T-helper 1 cell treated with Interleukin-12 subunit alpha and Interleukin-12 subunit beta and Interleukin-4 antibody, amounts not matched to agents 30 ng/mL and 1 ng/mL, for 36 hours (primary cell): Measurements from ENCODE around the gene GLG1. TPM values are rescaled to one million over a fixed set of nuclear protein-coding genes. Genes with fewer than 3 reads are reported as not detected.

Experiments
- intact Hi-C: fragments of 100-400 bp; cut with micrococcal nuclease; formaldehyde crosslinking; loops from one replicate; pipeline ENCODE4 v1.15.1; 2024
- total RNA-seq: library from RNA; stranded (reverse); gene quantifications from 2 replicates; pipeline ENCODE4 v1.2.3, GENCODE V29; 2022

Gene GLG1
- total RNA-seq, 1 donor from 2014 or later, result 116 TPM

DNA sequence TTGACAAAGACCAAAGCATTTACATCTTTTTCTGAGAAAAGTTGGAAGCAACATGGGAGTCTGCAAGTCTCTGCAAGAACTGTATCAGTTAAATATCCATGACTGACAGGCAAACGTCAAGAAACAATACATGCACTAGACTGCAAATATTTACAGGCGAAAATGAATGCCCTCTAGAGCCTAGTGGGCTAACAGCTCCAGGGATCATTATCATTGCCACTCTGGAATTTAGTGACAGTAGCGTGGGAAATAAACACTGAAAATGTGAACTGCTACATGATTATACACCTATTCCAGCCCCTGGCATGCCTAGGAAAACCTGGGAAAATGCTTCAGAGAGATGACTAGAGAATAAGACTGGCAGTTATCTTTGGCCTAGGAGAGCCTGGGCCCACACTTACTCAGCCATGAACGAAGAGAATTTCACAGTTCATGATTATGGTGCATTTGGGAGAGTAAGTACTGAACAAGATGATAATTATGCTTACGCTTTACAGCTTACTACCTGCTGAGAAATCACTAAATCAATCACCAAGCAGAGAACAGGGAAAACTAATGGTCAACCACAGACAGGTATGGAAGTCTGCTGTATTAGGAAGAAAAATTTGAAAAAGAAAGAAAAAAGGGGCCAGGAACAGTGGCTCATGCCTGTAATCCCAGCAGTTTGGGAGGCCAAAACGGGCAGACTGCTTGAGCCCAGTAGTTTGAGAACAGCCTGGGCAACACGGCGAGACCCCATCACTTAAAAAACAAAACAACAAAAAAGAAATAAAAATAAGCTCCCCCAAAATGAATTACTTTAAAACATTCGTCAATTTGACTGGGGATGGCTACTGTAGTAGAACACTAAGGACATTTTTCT is 119.0 kb downstream of the GLG1 start:
- intact Hi-C loops, result no loop called here

DNA sequence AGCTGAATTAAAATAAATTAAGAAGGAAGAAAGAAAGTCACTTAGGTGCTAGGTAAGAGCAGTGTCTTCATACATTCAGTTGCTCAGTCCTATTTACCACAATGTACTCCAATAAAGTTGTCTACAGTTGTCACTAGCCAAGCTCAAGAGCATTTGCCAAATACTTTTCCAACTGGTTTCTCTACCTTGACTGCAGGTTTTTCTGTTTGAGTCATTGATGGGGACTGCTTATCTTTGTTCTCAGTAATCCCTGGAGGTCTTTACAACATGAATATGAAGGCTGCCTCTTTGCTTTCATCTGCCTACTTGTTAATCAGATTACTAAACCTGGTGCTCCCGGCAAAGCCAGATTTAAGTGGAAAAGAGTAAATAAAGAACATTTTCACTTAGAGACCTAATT is 121.0 kb downstream of the GLG1 start:
- intact Hi-C loops, result no loop called here

DNA sequence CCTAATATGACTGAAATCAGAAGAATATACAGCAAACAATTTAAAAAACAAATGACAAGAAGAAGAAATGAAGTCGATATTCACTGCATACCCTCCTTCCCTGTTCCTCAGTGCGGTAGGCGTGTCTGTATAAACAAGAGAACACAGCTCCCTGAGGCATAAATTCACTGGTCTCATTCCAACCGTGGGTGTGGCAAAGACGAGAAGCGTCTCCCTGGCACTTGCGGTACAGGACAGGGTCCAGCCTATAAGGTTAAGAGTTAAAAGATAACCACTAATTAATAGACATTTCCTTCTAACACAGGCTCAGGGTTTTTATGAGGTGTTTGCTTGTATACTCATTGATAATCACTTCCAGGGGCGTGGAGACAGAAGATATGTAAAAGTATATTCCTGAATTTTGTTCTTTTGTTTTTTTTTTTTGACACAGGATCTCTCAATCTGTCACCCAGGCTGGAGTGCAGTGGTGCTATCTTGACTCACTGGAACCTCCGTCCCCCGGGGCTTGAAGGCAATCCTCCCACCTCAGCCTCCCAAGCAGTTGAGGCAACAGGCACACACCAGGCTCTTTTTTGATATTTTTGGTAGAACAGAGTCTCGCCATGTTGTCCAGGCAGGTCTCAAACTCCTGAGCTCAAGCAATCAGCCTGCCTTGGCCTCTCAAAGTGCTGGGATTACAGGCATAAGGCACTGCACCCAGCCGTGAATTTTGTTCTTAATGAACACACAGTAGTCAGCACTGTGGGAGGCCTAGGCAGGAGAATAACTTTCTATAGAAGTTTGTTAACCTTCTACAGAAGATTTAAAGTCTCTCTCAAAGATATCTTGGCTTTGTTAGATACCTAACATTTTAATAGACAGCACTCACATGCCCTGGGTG is 126.5 kb downstream of the GLG1 start:
- intact Hi-C loops, result no loop called here

DNA sequence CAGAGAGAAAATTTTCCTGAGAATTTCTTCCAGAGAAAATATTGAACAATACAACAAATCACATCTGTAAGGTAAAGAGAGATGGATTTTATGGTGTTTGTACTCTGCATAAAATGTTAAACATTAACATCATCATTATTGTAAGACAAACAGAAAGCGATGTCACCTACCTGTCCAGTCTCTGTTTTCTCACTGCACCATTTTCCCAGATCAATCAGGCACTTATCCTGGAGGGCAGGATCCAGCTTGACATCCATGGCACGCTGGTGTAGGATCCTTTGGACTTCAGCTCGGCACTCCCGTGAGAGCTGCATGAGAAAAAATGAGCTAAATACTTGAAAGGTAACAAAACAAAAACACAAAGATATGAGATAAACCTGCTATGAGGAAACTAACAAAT is 129.7 kb downstream of the GLG1 start:
- intact Hi-C loops, result no loop called here

DNA sequence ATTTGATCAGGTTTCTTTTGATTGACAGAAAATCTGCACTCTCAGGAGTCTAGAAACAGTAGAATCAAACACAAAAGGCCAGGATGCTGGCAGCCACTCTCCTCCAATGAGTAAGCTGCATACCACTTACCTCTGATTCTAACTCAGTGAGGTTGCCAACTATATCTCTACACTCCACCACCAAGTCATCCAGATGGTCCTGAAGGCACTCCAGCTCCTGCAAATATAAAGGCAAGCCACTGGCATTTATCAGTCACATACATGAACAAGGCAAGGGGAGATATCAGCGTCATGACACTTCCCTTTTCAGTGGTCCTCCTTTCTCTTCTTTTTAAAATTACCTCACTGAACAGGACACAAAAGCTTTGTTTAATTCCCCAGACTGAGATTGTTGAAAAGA is 132.5 kb downstream of the GLG1 start:
- intact Hi-C loops, result no loop called here

DNA sequence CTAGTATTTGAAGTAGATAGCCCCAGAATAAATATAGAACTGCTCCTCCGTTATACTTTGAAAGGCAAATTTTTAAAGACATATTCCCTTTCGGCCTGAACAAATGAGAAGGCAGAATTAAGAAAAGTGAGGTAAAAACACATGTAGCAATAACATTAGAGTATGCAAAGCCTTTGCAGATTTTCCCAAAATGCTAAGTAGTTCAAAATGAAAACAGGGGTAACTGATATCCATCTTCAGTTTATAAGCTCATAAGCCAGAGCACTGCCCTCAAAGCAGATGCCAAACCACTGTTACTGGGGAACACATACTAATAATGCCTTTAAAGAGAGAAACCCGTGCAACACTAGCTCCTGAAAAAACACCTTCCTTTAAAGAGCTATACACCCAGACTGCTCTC is 134.4 kb downstream of the GLG1 start:
- intact Hi-C loops, result no loop called here

DNA sequence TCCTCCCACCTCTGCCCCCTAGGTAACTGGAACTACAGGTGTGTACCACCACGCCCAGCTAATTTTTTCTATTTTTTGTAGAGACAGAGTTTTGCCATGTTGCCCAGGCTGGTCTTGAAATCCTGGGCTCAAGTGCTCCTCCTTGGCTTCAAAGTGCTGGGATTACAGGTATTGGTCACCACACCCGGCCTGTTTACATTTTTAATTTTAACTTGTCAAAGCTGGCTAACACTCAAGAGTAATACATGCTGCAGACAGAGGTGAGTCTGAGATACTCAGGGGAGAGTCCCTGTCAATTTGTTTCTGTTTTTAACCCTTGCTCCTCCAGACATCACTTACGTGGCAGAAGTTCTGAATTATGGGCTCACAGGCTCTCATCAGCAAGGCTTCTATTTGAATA is 134.9 kb downstream of the GLG1 start:
- intact Hi-C loops, result no loop called here

DNA sequence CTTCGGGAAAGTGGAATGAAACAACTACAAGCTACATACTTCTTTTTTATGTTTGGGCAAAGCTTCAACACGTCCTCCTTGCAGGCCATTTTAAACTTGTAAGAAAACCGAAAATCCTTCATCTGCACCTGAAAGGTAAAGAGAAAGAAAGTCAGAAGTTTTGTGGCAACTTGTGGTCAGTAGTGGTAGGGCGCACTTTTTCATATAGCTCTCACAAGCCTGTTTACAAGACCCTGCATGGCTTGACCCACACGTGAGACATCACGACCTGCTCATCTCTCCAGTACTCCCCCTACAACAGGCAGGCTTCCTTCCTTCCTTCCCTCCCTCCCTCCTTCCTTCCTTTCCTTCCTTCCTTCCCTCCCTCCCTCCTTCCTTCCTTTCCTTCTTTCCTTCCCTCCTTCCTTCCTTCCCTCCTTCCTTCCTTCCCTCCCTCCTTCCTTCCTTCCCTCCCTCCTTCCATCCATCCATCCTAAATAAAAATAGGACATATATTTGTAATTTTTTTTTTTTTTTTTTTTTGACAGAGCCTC is 136.9 kb downstream of the GLG1 start:
- intact Hi-C loops, result loop anchor here (5.0 kb wide), 1 partner anchor 137 kb away; the partner anchor contains the start of gene GLG1

DNA sequence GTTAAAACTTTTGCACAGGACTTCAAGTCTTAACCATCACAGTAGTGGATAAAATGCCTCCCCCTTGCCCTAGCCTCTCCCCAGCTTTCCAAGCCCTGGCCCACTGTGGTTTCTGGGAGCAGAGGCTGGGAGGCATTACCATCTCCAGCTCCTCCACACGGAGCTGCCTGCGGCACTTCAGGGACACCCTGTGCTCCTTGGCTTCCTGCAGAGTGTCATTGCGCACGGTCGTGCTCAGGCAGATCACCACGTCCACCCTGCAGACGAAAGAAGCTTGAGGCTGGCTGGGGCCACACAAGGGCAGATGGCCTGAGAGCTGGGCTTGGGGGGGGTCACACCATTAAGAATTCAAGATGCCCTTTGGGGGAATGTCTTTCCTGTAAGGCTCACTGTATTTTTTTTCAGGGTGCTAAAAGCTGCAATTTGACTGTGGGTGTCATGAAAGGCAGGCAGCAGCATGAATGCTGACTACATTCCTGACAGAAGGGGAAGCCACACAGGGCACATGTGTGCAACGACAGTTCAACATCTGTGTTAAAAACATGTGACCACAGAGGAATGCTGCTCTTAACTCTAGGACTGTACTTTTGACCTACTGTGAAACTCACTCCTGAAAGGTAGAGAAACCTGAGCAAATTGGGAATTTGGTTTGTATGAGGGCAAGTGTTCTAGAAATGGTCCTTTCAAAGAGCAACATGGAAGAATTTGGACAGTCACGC is 137.9 kb downstream of the GLG1 start:
- intact Hi-C loops, result loop anchor here (5.0 kb wide), 1 partner anchor 138 kb away; the partner anchor contains the start of gene GLG1

DNA sequence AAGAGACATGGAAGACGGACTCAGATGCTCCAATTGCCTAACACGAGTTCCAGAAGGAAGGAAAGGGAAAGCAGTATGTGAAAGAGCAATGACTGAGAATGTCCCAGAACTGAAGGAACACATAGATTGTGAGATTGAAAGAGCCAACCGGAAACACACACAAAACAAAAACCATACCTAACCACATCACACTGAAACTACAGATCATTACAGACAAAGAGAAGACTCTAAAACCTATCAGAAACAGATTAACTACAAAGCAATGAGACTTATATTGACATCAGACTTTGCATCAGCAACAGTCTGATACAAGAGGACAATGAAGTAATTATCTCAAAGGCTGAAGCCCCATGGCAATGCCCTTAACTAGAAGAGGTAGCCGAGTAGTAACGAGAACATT is 140.0 kb downstream of the GLG1 start:
- intact Hi-C loops, result loop anchor here (2.0 to 5.0 kb wide), 2 partner anchors 140 to 156 kb away; partner anchors contain the start of gene GLG1

DNA sequence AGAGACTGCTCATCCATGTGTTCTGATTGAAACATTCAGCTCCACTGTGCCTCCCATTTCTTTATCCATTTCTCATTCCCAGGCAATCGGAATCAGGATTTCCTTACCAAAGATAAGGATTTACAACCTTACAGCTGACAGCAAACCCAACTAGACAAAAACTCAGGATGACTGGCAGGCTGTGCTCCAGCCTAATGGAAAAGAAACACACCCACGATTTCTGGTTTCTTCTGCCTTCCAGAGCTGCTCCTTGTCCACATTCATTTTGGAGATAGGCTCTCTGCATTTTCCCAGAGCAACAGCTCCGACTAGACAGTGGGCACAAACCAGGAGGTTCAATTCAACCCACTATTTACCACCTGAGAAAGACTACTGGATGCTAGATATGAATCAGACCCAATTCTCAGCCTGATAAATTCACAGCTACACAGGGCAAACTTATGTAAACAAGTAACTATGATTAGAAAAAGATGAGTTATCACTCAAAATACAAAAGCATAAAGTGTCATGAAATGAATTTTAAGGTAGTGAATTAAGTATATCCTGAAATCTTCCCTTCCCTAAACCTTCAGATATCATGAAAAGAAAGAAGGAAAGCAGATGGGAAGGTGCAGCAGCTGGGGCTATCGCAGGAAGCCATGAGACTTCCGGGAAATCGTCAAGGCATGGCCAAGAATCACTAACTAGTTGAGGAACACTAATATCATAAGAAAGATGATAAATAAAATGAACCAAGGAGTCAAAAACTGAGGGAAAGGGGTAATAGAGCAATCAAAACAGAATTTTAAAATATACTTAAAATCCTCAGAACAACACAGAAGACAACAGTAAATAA is 140.8 kb downstream of the GLG1 start:
- intact Hi-C loops, result loop anchor here (2.0 to 5.0 kb wide), 2 partner anchors 141 to 157 kb away; partner anchors contain the start of gene GLG1

DNA sequence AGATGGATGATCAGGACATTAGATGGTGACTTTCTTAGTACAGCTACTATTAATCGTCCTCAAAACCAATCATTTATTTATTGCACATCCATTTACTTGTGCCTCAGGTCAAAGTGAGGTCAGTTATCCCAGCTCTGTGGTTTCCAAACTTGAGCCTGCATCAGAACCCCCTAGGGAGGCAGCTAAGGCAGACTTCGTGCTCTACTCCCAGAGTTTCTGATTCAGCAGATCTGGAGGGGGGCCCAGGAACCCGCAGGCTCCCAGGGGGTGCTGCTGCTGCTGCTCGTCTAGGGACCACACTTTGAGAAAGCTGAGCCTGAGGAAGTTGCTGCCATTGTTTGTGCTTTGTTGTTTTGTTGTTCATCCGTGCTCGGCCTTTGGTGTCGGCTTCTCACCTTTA is 141.6 kb downstream of the GLG1 start:
- intact Hi-C loops, result loop anchor here (5.0 kb wide), 1 partner anchor 142 kb away; the partner anchor contains the start of gene GLG1

DNA sequence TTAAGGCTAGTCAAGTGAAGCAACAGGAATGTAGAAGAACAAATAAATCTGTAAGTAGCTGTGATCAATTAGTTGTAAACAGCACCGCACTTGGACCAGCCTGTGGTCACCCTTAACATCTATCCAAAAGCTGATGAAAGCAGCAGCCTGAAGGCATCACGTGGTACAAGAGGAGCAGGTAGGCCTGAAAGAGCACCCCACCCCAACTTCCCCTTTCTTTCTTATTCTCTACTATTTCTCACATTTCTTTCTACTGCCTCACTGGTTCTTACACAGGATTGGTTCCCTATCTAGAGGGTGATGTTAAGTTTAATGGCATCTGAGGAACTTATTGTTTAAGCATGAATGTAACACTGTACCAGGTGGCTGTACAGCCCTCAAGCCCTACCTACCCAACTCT is 143.0 kb downstream of the GLG1 start:
- intact Hi-C loops, result no loop called here

DNA sequence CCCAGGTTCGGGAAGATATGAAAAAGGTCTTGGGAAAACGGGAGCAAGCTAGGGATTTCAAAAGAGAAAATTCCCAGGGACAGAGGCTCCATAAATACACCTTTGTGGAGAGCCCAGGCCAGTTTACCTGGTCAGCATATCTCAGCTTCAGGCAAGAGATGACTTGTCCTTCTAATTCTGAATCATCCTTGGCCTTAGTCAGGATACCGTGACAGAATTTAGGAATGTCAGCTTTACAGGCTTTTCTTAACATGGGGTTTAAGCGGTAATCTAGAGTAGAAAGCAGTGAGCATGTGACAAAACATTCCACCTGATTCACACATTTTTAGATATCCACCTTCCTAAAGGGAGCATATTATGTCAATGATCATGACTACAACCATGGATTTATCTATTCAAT is 144.6 kb downstream of the GLG1 start:
- intact Hi-C loops, result no loop called here

DNA sequence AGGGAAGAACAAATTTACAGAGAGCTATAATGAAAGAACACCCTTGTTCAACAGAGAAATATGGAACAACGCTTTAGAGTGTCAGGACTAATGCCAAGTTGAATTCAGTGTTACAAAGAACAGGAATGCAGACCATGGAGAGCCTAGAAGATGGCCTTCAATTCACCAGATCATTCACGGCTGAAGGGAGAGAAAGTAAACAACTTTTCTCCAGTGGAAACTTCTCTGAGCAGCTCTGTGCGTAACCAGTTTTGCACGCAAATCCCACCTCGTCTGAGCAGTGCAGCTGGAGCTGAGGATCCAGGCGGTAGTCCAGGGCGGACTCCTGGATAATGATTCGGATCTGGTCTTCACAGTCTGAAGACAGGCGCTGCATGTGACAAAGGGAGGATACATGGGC is 145.1 kb downstream of the GLG1 start:
- intact Hi-C loops, result no loop called here

DNA sequence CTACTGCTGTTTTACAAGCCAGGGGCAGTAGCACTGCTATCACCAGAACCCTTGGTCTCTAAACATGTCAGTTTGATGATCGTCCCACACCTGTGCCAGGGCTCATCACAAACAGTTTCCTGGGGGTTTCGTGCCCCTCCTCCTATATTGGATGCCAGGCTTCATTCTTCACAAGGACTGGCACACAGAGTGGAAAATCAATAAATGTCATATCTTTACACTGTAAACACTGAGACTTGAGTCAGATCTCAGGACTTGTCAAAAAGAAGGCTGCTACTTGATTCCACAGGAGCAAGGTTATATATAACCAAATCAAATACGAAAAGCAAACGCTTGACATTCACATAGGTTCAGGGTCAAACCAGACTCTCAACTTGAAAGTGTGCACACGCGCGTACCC is 146.4 kb downstream of the GLG1 start:
- intact Hi-C loops, result no loop called here

DNA sequence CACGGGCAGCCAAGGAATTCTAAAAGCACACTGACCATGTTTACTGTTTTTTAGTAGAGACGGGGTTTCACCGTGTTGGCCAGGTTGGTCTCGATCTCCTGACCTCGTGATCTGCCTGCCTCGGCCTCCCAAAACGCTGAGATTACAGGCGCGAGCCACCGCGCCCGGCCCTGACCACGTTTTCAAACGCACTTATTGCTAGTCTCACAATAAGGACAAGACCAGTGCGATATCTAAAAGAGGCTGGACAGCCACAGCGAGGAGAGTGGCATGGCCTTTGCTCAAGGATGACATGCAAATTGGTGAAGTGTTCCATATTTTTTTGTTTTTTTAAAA is 150.7 kb downstream of the GLG1 start:
- intact Hi-C loops, result no loop called here

DNA sequence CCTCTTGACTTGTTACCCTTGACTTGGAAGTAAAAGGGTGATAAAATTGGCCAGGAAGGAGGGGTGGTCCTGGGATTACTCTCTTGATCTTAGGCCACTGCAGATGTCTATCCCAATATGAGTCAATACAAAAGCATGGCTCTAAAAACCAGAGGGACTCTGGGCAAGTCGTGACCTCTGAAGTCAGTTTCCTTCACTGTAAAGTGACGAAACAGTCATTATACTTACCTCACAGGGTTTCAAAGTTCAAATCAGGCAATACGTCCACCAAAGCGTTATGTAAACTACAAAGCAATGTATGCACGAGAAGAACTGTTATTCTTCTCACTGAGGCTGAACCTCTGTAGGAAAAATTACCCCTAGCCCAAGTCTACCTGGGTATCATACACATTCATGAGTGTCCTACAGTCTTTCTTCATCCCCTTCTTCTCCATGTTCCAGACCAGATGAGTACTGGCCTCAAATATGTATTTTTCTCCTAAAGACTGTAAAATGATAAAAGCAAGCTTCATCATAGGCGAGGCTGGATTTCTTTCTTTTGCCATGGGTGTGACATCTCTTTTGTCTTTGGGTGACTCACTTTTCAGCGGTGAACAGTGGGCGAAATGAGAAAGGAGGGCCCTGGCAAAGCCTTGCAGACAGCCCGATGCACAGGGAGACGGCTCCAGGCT is 151.2 kb downstream of the GLG1 start:
- intact Hi-C loops, result no loop called here

DNA sequence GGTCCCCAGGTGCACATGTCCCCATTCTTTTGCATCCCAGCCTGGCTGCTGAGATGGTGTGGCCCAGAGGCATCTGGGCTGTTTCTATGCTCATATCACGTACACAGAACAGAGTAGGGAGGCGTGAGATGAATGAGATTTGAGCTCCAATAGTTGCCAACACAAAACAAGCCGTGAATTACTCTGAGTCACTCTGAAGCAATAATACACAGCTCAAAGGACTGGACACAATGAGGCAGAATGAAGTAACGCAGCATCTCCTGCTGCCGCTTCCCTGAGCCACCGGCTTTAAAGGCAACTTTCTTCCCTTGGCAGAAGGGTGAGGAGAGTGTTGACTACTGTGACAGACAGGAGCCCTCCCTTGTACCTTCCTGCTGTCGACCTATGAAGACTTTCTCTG is 151.7 kb downstream of the GLG1 start:
- intact Hi-C loops, result no loop called here
